ENCODE measurements around the gene RAD51B.
"Not testable (repeated sequence)": the region's sequence is repeated elsewhere in the genome, so short reads cannot be mapped to it uniquely, and the experiment has no call there.

RAD51B gene

GRCh38 chr14:68655021-68655831 is 835.6 kb downstream of the RAD51B start:
- DNase-seq (ENCODE audit: low read depth in 4 of 4, low spot score in 1 of 4), result no peak

DNA sequence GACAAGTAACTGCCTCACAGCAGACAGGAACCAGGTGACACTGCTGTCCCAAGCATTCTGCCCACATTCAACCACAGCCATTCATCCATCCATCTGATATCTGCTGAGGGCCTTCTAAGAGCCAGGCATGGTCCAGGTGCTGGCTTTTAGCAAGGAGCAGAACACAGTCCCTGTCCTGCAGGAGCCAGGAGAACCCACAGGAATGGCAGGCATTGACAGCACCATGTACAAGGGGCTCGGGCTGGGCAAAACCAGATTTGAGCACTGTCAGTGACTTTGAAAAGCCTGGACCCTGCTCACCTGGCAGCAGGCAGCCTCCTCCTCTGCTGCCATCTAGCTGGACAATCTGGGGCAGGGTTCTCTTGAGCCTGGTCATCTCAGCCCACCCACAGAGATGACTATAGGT is 836.3 kb downstream of the RAD51B start:
- no peak for DNase-seq (ENCODE audit: low read depth in 4 of 4, low spot score in 1 of 4)

GRCh38 chr14:68656452-68656851 is 836.9 kb downstream of the RAD51B start:
- DNase-seq (ENCODE audit: low read depth in 4 of 4, low spot score in 1 of 4), result no peak

GRCh38 chr14:68657300-68658028 is 837.9 kb downstream of the RAD51B start:
- no peak for DNase-seq (ENCODE audit: low read depth in 4 of 4, low spot score in 1 of 4)

DNA sequence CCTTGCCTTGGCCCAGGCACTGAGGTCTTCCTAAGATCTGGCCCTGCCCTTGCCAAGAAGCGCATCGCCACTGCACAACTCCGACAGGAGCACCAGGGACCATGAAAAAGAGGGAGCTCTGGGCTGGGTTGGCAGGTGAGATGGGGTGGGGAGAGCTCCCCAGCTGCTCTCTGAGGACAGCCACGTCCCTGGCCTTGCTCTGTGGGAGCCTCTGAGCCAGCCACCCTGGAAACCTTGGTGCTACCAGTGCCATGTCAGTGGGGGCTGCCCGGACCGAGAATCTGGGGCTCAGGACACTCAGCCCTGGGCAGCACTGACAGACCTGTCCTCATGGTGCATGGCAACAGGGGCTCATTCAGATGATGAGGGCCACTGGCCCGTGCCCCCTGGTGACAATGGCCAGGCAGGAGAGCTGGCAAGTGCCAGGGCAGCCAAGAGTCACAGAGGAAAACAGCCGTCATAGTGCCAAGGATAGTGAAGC is 838.5 kb downstream of the RAD51B start:
- DNase-seq (ENCODE audit: low read depth in 4 of 4, low spot score in 1 of 4), result no peak

DNA sequence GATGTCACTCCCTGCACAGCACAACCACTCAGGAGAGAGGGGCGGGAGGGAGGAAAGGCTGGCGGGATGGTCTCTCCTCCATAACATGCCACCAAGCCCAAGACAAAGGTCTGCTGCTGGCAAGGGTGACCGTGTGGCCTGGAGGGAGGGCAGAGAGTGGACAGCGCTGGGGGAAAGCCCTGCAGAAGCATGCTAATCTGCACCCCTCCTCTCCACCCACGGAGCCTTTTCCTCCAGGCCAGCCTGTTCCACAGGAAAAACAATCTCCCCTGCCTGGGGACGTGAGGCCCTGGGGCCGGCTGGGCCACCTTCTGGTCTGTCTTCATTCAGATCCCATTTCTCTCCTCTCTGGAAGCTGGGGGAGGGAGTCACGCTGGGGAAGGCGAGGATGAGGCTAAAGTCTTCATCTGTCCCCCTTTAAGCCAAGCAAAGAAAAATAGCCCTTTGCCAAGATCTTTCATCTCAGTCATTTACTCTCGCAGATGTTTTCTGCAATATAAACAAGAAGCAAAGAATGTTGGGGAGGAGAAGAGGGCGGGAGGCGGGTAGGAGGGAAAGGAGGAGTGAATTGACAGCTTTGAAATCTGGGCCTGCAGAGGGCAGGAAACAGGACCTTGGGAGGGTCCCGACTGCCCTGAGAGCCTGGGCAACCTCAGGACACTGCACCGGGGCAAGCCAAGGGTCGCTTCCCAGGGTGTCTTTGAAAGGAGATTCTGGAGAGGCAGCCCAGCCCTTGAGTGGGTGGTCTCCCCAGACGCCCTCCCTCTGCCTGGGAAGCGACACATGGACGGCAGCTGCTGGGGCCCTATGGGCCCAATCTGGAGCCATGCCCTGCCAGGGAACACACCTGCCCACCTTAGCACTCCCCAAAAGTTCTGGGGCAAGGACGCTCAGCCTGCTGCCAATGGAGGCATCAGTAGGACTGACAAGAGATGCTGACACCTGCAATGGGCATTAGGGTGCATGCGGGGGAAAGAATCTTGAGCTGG is 839.7 kb downstream of the RAD51B start:
- DNase-seq (ENCODE audit: low read depth in 4 of 4, low spot score in 1 of 4), result no peak

DNA sequence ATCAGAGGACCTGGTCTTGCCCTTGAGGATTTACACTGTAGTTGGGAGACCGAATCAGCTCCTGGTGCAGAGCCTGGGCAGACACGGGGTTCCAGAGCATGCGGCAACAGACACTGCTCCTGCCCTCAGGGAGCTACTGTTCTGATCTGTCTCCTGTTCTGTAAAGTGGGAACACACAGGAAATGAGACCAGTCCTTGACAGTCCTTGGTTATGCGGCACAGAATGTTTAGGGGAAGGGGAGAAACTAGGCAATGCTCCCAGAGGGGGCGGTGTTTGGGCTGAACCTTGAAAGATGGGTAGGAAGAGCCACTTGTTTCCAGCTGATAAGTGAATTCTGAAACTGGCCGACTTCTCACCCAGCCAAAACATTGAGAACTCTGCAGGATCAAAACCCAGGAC is 840.9 kb downstream of the RAD51B start:
- no peak for DNase-seq (ENCODE audit: low read depth in 4 of 4, low spot score in 1 of 4)

GRCh38 chr14:68661226-68662225 is 841.9 kb downstream of the RAD51B start:
- DNase-seq (ENCODE audit: low read depth in 4 of 4, low spot score in 1 of 4), result no peak

GRCh38 chr14:68662392-68662791 is 842.8 kb downstream of the RAD51B start:
- DNase-seq (ENCODE audit: low read depth in 4 of 4, low spot score in 1 of 4), result no peak

DNA sequence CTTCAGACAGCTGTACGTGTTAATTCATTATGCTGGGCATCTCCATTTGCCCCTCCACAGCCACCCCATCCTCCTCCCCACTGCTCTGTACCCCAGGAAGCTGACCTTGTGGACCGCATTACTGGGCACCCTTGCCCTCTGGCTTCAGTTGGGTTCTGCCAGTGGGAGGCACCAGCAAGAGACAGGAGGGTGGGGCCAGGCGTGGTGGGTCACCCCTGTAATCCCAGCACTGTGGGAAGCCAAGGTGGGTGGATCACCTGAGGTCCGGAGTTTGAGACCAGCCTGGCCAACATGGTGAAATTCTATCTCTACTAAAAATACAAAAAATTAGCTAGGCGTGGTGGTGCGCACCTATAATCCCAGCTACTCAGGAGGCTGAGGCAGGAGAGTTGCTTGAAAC is 843.2 kb downstream of the RAD51B start:
- DNase-seq (ENCODE audit: low read depth in 4 of 4, low spot score in 1 of 4), result not testable (repeated sequence)

GRCh38 chr14:68663385-68664076 is 844.0 kb downstream of the RAD51B start:
- peak in 3 of 4 experiments; percentile 23 to 50 (median 34) for DNase-seq (ENCODE audit: low read depth in 4 of 4, low spot score in 1 of 4)

DNA sequence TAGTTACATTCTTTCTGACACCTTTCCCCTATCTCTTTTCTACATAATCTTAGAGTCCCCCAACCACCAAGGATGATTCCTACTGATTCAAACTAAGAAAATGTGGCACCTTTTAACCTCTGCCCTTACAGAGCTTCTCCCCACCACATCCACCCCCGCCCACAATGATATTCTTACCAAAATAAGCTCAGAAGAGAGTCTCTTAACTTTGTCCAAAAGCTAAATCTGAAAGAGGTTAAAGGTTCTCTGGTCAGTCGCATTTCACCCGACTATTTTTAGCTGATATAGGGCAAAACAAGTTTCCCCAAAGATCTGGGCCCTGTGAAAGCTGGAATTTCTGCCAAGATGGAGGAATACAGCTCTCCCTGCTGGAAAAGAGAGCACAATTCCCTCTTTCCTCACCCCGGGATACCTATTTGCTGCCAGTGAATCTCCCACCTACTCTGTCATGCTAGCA is 844.7 kb downstream of the RAD51B start:
- no peak for DNase-seq (ENCODE audit: low read depth in 4 of 4, low spot score in 1 of 4)

DNA sequence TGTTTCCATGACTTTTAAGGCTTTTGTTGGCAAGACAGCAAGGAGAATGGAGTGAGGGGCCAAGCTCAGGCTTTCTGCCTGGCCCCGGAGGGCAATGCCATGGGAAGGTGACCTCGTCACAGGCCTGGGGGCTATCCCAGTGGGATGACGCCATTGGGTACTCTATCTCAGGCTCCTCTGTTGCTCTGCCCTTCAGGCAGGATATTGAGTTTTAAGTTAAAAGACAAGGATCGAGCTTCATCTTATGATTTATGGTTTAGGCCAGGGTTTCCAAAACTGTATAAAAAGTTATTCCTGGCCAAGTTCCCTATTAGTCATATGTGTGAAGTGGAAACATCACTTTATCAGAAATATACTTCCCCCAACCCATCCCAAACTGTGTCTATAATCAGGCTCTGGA is 845.6 kb downstream of the RAD51B start:
- no peak for DNase-seq (ENCODE audit: low read depth in 4 of 4, low spot score in 1 of 4)

DNA sequence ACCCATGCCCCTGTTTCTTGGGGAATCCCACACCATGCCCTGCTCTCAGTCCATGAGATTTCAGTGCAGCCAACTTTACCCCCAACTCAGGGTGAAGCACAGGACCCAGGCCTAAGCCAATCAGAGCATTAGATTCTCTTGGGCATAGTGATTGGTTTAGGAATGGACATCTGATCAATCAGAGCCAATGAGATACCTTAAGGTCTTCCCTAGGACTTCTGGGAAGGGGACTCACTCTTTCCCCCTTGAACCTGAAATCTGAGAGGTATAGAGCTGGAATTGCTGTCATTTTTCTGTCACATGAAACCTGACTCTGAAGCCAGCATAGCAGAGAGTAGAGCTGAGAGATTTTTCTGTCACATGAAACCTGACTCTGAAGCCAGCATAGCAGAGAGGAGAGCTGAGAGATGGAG is 846.2 kb downstream of the RAD51B start:
- no peak for DNase-seq (ENCODE audit: low read depth in 4 of 4, low spot score in 1 of 4)

- no peak for DNase-seq (ENCODE audit: low read depth in 4 of 4, low spot score in 1 of 4)
Observed at GRCh38 chr14:68666236-68666635, 846.7 kb downstream of the RAD51B start.

DNA sequence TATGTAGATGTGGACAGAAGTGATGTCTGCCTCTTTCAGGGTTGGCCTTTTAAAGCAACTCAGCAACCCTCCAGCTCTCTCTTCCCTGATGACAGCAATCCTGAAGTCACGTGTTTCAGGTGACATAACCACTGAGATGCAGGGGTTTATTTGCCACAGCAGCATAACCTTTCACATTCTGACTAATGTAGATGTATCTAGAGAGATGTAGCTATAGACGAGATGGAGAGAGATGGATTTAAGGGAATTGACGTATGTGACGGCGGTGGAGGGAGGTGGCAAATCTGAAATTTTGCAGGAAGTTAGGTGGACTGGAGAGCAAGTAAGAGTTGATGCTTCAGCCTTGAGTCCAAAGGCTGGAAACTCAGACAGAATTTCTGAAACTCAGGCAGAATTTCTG is 847.3 kb downstream of the RAD51B start:
- no peak for DNase-seq (ENCODE audit: low read depth in 4 of 4, low spot score in 1 of 4)

- DNase-seq (ENCODE audit: low read depth in 4 of 4, low spot score in 1 of 4), result no peak
Observed at GRCh38 chr14:68667313-68667791, 847.8 kb downstream of the RAD51B start.

GRCh38 chr14:68668028-68668427 is 848.4 kb downstream of the RAD51B start:
- no peak for DNase-seq (ENCODE audit: low read depth in 4 of 4, low spot score in 1 of 4)

DNA sequence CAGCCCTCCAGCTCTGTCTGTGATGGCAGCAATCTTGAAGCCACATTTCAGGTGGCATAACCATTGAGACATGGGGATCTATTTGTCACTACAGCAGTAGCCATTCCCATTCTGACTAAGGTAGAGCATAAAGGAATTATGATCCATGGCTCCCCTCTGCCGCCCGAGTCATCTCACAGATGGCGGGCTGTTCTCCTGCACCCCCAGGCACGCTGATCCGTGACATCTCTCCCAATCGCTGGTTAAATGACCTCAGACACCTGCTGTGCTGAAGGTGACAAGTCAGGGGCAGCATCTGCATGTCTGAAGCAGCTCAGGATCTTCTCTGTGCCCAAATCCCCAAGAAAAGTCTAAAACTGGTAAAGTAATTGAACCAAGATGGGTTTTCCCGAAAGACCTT is 849.0 kb downstream of the RAD51B start:
- DNase-seq (ENCODE audit: low read depth in 4 of 4, low spot score in 1 of 4), result no peak

All from stimulated activated CD4-positive, alpha-beta T cell treated with anti-CD3 and anti-CD28 coated beads, Interleukin-1b, Interleukin-23, amount 100 ng/mL, for 24 hours (primary cell).